Measurements from ENCODE around the gene PTPRD. TPM values are rescaled to one million over a fixed set of nuclear protein-coding genes. Genes with fewer than 3 reads are reported as not detected.

PTPRD gene
- total RNA-seq, 1 experiment from 2014 or later: not detected

DNA sequence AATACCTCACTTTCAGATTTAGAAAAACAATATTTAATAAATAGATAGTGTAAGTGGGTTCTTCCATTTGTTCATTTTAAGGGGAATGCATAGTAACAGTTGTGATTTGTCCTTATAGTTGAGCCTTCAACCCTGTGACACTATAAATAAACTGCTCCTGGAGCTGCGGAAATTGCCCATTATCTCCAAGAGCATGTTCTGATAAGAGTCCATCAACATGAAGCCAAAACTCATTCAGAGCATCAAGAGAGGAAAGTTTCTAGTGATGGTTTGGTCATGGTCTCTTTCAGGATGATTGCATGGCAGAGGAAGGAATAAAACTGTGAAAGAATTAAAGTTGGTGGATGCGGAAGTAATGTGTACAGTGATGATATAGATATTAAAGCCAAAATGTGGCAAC, 2041.2 kb downstream of the PTPRD start:
- no peak for DNase-seq (ENCODE audit: low spot score)
- Histone ChIP-seq H3K27ac (ENCODE audit: low read depth, low read length, poor library complexity, severe bottlenecking) (no peak overlapping the region), H3K9me3 (ENCODE audit: low read depth, low read length, poor library complexity, severe bottlenecking) (no peaks in the 10 kb centered on the region), H3K27me3 (replicated peaks; ENCODE audit: insufficient read depth, low read depth, low read length, poor library complexity) (peaks cover 3% of the 10 kb centered on the region), H3K4me3 (ENCODE audit: low read depth, low read length, poor library complexity, severe bottlenecking) (no peak overlapping the region), H3K36me3 (ENCODE audit: insufficient read depth, low read length, poor library complexity, severe bottlenecking) (no peaks in the 10 kb centered on the region), H3K4me1 (ENCODE audit: insufficient read depth, low read length, poor library complexity, severe bottlenecking) (no peaks in the 10 kb centered on the region)
- no TSS peak for BruUV-seq (replicated peaks)
- POLR2A ChIA-PET (ENCODE audit: low non-redundant PET): no interaction called here
- intact Hi-C loops (cut with micrococcal nuclease; ENCODE audit: unreplicated experiment): no loop called here
- TF ChIP-seq EZH2 (IDR thresholded peaks at IDR 0.05; ENCODE audit: borderline replicate concordance, low read depth, low read length, poor library complexity, severe bottlenecking): no peak
- TF ChIP-seq, protein P1, sequence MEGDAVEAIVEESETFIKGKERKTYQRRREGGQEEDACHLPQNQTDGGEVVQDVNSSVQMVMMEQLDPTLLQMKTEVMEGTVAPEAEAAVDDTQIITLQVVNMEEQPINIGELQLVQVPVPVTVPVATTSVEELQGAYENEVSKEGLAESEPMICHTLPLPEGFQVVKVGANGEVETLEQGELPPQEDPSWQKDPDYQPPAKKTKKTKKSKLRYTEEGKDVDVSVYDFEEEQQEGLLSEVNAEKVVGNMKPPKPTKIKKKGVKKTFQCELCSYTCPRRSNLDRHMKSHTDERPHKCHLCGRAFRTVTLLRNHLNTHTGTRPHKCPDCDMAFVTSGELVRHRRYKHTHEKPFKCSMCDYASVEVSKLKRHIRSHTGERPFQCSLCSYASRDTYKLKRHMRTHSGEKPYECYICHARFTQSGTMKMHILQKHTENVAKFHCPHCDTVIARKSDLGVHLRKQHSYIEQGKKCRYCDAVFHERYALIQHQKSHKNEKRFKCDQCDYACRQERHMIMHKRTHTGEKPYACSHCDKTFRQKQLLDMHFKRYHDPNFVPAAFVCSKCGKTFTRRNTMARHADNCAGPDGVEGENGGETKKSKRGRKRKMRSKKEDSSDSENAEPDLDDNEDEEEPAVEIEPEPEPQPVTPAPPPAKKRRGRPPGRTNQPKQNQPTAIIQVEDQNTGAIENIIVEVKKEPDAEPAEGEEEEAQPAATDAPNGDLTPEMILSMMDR (conservative IDR thresholded peaks at IDR 0.05; ENCODE audit: low read depth, low read length): no peak
- CTCF ChIA-PET: no interaction called here

DNA sequence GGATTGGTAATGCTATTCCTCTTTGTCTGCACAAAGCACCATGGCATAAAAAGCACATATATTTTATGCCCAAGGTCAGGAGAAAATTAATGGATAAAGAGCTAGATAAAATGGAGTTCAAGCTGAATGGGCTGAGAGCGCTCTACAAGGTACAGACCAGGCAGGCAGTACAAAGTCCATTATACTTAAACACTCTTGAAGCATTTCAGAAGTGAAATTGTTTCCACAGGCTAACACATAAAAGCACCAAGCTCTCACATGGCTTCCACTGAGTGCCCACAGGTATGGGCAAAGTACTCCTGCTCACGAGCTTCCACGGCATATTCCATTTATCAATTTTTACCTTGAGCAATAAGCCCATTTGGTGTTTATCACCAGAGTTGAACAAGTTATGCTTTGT, 2042.0 kb downstream of the PTPRD start:
- ChIA-PET POLR2A (ENCODE audit: low non-redundant PET) (no interaction called here), CTCF (no interaction called here)
- TF ChIP-seq, protein P1 (conservative IDR thresholded peaks at IDR 0.05; ENCODE audit: low read depth, low read length): no peak
- TF ChIP-seq EZH2 (IDR thresholded peaks at IDR 0.05; ENCODE audit: borderline replicate concordance, low read depth, low read length, poor library complexity, severe bottlenecking): no peak
- Histone ChIP-seq H3K4me3 (ENCODE audit: low read depth, low read length, poor library complexity, severe bottlenecking) (no peak overlapping the region), H3K27me3 (replicated peaks; ENCODE audit: insufficient read depth, low read depth, low read length, poor library complexity) (no peaks in the 10 kb centered on the region), H3K36me3 (ENCODE audit: insufficient read depth, low read length, poor library complexity, severe bottlenecking) (no peaks in the 10 kb centered on the region), H3K9me3 (ENCODE audit: low read depth, low read length, poor library complexity, severe bottlenecking) (no peaks in the 10 kb centered on the region), H3K27ac (ENCODE audit: low read depth, low read length, poor library complexity, severe bottlenecking) (no peak overlapping the region), H3K4me1 (ENCODE audit: insufficient read depth, low read length, poor library complexity, severe bottlenecking) (no peaks in the 10 kb centered on the region)
- no TSS peak for BruUV-seq (replicated peaks)
- DNase-seq (ENCODE audit: low spot score): no peak
- intact Hi-C loops (cut with micrococcal nuclease; ENCODE audit: unreplicated experiment): no loop called here

DNA sequence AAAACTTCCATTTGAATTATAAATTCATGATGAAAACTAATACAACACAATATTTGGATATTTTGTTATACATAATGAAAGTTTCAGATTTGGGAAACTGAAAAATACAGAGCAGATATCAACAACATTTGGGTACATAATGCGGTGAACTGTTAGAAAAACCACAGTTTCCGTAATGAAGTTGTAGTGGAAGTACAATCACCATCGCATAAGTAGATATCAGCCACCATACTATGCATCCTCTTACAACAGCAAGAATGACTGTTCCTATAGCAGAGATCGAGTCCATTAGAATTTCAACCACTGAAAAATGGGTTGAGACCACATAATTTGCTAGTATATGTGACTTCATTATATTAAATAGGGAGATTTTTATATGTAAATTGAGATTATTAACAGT, 2043.0 kb downstream of the PTPRD start:
- no peak for DNase-seq (ENCODE audit: low spot score)
- H3K27me3 ChIP-seq (replicated peaks; ENCODE audit: insufficient read depth, low read depth, low read length, poor library complexity): no peaks in the 10 kb centered on the region
- BruUV-seq (replicated peaks): no TSS peak
- ChIA-PET CTCF (no interaction called here), POLR2A (ENCODE audit: low non-redundant PET) (no interaction called here)
- H3K9me3 ChIP-seq (ENCODE audit: low read depth, low read length, poor library complexity, severe bottlenecking): no peaks in the 10 kb centered on the region
- intact Hi-C loops (cut with micrococcal nuclease; ENCODE audit: unreplicated experiment): loop anchor here (10.0 kb wide), 1 partner anchor 55 kb away; no protein-coding TSS in a partner anchor
- TF ChIP-seq EZH2 (IDR thresholded peaks at IDR 0.05; ENCODE audit: borderline replicate concordance, low read depth, low read length, poor library complexity, severe bottlenecking): no peak
- TF ChIP-seq, protein P1 (conservative IDR thresholded peaks at IDR 0.05; ENCODE audit: low read depth, low read length): no peak
- H3K36me3 ChIP-seq (ENCODE audit: insufficient read depth, low read length, poor library complexity, severe bottlenecking): no peaks in the 10 kb centered on the region
- H3K4me3 ChIP-seq (ENCODE audit: low read depth, low read length, poor library complexity, severe bottlenecking): no peak overlapping the region
- no peaks in the 10 kb centered on the region for H3K4me1 ChIP-seq (ENCODE audit: insufficient read depth, low read length, poor library complexity, severe bottlenecking)
- H3K27ac ChIP-seq (ENCODE audit: low read depth, low read length, poor library complexity, severe bottlenecking): no peak overlapping the region
